T-cell (primary cell): Measurements from ENCODE around the gene CNTNAP2. TPM values are rescaled to one million over a fixed set of nuclear protein-coding genes. Genes with fewer than 3 reads are reported as not detected.

Source experiments
- ATAC-seq, 4 experiments: fragments of 200-7000 bp in 3 of 4; fragments of 150-1000 bp in 1 of 4; cut with Tn5 transposase; replicated peaks in 1 of 4; 1 replicate in 3 of 4; 2 replicates in 1 of 4; pipeline ENCODE4 v1.10.0; 2021; ENCODE audit warnings: moderate library complexity in 3 of 4, mild to moderate bottlenecking in 2 of 4, moderate number of reproducible peaks in 1 of 4
- CTCF ChIA-PET, 2 donors: fragments of 300-600 bp; sonication (Branson Sonifier 250); formaldehyde crosslinking; loops; one replicate each; lab custom pipeline; 2022; ENCODE audit warnings: antibody characterized with exemption in 2 of 2; lab: Charles Lee
- POLR2A ChIA-PET, 2 donors: fragments of 300-600 bp; sonication (Branson Sonifier 250); formaldehyde crosslinking; loops; one replicate each; lab custom pipeline; 2022; ENCODE audit warnings: antibody characterized with exemption in 2 of 2; lab: Charles Lee
- DNase-seq, 35 experiments: peaks; one replicate each; pipeline versions ENCODE4 v3.0.0 to v3.0.0-alpha.2; 2013 to 2023
- H3K27ac ChIP-seq: one replicate; pipeline ENCODE4 v1.5.1; 2013; ENCODE audit warnings: low read length
- H3K27me3 ChIP-seq, 2 experiments: replicated peaks in 1 of 2; 1 replicate in 1 of 2; 2 replicates in 1 of 2; pipeline versions ENCODE4 v1.6.1 to v1.7.0; 2013; ENCODE audit warnings: low read length in 1 of 2, mixed read lengths in 1 of 2; ENCODE audit not compliant: control insufficient read depth in 2 of 2, insufficient read depth in 2 of 2; ENCODE audit errors: extremely low read depth in 1 of 2
- H3K36me3 ChIP-seq, 2 donors: 1 replicate in 1 of 2; 2 replicates in 1 of 2; pipeline versions ENCODE4 v1.6.1 to v1.7.0; 2013; ENCODE audit warnings: low read length in 1 of 2; ENCODE audit not compliant: control insufficient read depth in 2 of 2, insufficient read depth in 1 of 2; ENCODE audit errors: extremely low read depth in 1 of 2
- H3K4me1 ChIP-seq, 2 experiments: 1 replicate in 1 of 2; 2 replicates in 1 of 2; pipeline versions ENCODE4 v1.6.1 to v1.7.0; 2013; ENCODE audit warnings: low read length in 2 of 2, mixed read lengths in 1 of 2; ENCODE audit not compliant: insufficient read depth in 2 of 2, control insufficient read depth in 1 of 2; ENCODE audit errors: extremely low read depth in 1 of 2
- H3K4me3 ChIP-seq, 2 donors: 1 replicate in 1 of 2; 2 replicates in 1 of 2; pipeline versions ENCODE4 v1.5.1 to v1.7.0; 2013; ENCODE audit warnings: mild to moderate bottlenecking in 2 of 2, low read length in 1 of 2, moderate library complexity in 1 of 2; ENCODE audit not compliant: control insufficient read depth in 1 of 2; ENCODE audit errors: extremely low read depth in 1 of 2
- H3K9me3 ChIP-seq: 2 replicates; pipeline ENCODE4 v1.7.0; 2013
- H3K27ac Mint-ChIP-seq, 2 donors: one replicate each; pipeline ENCODE4 v1.8.0; 2020 to 2021; ENCODE audit warnings: mild to moderate bottlenecking in 2 of 2, mixed read lengths in 2 of 2
- H3K27me3 Mint-ChIP-seq, 2 donors: one replicate each; pipeline ENCODE4 v1.8.0; 2021 to 2022; ENCODE audit warnings: mixed read lengths in 2 of 2
- H3K36me3 Mint-ChIP-seq: one replicate; pipeline ENCODE4 v1.8.0; 2021; ENCODE audit warnings: mixed read lengths
- H3K4me1 Mint-ChIP-seq, 3 donors: one replicate each; pipeline ENCODE4 v1.8.0; 2020 to 2022; ENCODE audit warnings: mixed read lengths in 3 of 3, mild to moderate bottlenecking in 1 of 3
- H3K4me3 Mint-ChIP-seq, 3 donors: one replicate each; pipeline ENCODE4 v1.8.0; 2020 to 2022; ENCODE audit warnings: mild to moderate bottlenecking in 3 of 3, mixed read lengths in 3 of 3, moderate library complexity in 3 of 3
- H3K9me3 Mint-ChIP-seq, 3 donors: one replicate each; pipeline ENCODE4 v1.8.0; 2020 to 2022; ENCODE audit warnings: mixed read lengths in 3 of 3
- WGBS: methylation state at CpG from one replicate; pipeline ENCODE4 v1.1.5; 2013; ENCODE audit warnings: missing lambda C conversion rate; ENCODE audit not compliant: insufficient coverage; 5-methylcytosine and 5-hydroxymethylcytosine counted together
- total RNA-seq, 35 experiments: library from RNA in 6 of 35; stranded (reverse) in 6 of 35; fragments of 120-200 nt in 1 of 35; gene quantifications; one replicate each; pipeline versions ENCODE4 v1.2.1 to v1.2.4 and lab custom pipeline; 2013 to 2026

Gene CNTNAP2
- total RNA-seq, 5 donors from 2014 or later (not counting 1 experiment from before 2014, with no cell fraction given): 0.15 to 0.72 (median 0.21) TPM

DNA sequence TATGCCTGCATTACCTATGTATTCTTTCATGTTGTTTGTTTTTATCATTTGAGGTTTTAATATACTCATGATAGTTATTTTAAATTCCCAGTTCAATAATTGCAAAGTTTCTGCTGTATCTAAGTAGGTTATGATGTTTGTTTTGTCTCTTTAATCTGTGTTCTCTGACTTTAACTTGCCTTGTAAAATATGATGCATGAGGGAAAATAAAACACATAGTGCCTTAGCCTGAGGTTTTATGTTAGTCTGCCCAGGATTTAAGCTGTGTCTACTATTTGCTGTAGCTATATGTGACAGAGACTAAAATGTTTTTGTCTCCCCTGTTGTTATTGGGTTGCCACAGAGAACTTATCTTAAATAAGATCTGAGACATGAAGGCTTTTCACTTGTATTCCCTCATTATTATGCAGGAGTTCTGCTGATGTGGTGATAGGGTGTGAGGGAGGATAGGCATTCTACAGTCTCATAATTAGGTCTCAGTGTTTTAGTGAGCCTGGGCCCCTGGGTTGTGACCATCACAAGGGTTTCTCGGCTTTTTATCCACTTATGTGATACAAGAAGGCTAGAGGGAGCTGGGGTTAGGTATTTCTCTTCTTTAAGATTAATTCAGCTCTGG is 582.5 kb downstream of the CNTNAP2 start:
- peaks cover 4 to 7% (median 6%) of the 10 kb centered on the region in 3 donors for H3K9me3 Mint-ChIP-seq
- 20% methylated on average over 1 of the region's 1 CpG for WGBS

DNA sequence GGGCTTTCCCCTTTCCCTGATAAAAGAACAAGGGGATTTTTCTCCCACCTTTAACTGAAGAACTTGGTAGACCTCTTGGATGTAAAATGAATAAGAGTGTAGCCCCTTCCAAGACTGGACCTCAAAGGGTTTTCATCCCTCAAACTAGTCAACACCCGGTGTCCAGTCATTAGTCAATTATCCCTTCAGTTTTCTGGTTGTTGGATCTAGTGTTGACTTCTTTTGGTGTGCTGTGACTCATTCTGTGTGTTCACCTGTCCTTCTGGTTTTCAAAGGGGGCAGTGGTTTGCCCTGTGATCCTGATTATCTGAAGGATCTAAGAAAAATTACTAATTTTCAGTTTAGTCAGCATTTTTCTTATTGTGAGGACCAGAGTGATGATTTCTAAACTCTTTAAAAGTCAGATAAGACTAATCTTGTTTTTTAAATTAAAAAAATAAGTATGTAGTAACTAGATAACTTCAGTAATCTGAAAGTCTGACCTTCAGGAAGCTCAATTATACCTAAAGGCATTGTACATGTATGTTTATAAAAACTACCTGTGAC is 583.5 kb downstream of the CNTNAP2 start:
- CTCF ChIA-PET: no interaction called here
- WGBS: no CpG with 5 or more reads among the region's 1 CpG
- Mint-ChIP-seq H3K27ac (no peak overlapping the region), H3K27me3 (no peaks in the 10 kb centered on the region), H3K9me3 (peaks cover 6 to 12% (median 6%) of the 10 kb centered on the region in 3 donors), H3K36me3 (no peaks in the 10 kb centered on the region), H3K4me3 (no peak overlapping the region), H3K4me1 (no peaks in the 10 kb centered on the region)
- no peaks in the 10 kb centered on the region for H3K27me3 ChIP-seq
- no peaks in the 10 kb centered on the region for H3K4me1 ChIP-seq
- no peaks in the 10 kb centered on the region for H3K9me3 ChIP-seq
- POLR2A ChIA-PET: no interaction called here
- no peaks in the 10 kb centered on the region for H3K36me3 ChIP-seq
- no peak overlapping the region for H3K27ac ChIP-seq
- no peak overlapping the region for H3K4me3 ChIP-seq
- DNase-seq (no peak), ATAC-seq (no peak)

More for the DNA sequence above, 582.5 kb downstream of the CNTNAP2 start:
- Histone ChIP-seq H3K9me3 (no peaks in the 10 kb centered on the region), H3K36me3 (no peaks in the 10 kb centered on the region), H3K27me3 (no peaks in the 10 kb centered on the region), H3K4me1 (no peaks in the 10 kb centered on the region), H3K4me3 (no peak overlapping the region), H3K27ac (no peak overlapping the region)
- POLR2A ChIA-PET: no interaction called here
- H3K27me3 Mint-ChIP-seq: no peaks in the 10 kb centered on the region
- ATAC-seq (no peak), DNase-seq (no peak)
- H3K36me3 Mint-ChIP-seq: no peaks in the 10 kb centered on the region
- no peaks in the 10 kb centered on the region for H3K4me1 Mint-ChIP-seq
- H3K27ac Mint-ChIP-seq: no peak overlapping the region
- CTCF ChIA-PET: no interaction called here
- no peak overlapping the region for H3K4me3 Mint-ChIP-seq

DNA sequence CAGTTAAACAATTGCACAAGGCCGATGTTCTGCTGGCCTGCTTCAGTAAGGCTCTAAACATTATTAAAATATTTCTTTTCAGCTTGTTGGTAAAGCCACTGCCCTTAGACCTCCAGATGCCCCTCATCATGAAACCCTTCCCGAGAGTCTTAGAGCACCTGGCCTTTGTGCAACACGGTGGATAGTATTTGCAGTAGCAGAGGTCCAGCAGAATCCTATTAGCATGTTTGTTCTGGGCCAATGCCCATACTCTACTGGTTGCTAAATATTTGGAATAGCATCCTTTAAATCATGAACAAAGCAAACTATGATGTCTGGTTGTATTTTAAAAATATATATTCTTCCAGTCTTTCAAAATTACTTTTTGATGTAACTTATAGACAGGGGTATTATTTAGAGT is 584.6 kb downstream of the CNTNAP2 start:
- DNase-seq: no peak
- H3K9me3 Mint-ChIP-seq: peaks cover 11 to 15% (median 13%) of the 10 kb centered on the region in 3 donors
- POLR2A ChIA-PET: no interaction called here
- H3K36me3 Mint-ChIP-seq: no peaks in the 10 kb centered on the region
- Histone ChIP-seq H3K4me3 (no peak overlapping the region), H3K4me1 (no peaks in the 10 kb centered on the region), H3K27ac (no peak overlapping the region), H3K27me3 (no peaks in the 10 kb centered on the region), H3K9me3 (no peaks in the 10 kb centered on the region), H3K36me3 (no peaks in the 10 kb centered on the region)
- H3K27me3 Mint-ChIP-seq: no peaks in the 10 kb centered on the region
- no peak overlapping the region for H3K4me3 Mint-ChIP-seq
- no peak overlapping the region for H3K27ac Mint-ChIP-seq
- CTCF ChIA-PET: no interaction called here
- WGBS: 88% methylated on average over 1 of the region's 3 CpGs
- H3K4me1 Mint-ChIP-seq: no peaks in the 10 kb centered on the region
- ATAC-seq: no peak

DNA sequence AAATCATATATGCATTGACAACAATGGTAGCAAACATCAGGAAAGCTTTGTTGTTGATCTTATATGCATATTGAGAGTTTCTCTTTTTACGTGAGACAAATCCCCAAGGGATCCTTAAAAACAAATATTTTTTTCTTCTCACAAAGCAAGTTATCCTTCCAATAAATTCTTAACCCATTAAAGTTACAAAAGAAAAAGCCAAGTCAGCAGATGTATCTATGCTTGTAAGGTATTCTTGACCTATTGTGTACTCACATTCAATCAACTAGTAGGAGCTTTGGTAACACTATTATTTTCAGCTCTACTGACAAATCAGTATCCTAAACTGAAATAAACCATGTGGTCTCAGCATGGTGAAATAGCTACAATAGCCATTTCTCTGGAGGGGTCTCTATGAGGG is 586.3 kb downstream of the CNTNAP2 start:
- no peaks in the 10 kb centered on the region for H3K4me1 ChIP-seq
- H3K9me3 ChIP-seq: no peaks in the 10 kb centered on the region
- Mint-ChIP-seq H3K27ac (no peak overlapping the region), H3K27me3 (no peaks in the 10 kb centered on the region), H3K4me3 (no peak overlapping the region), H3K9me3 (peaks cover 6 to 19% (median 15%) of the 10 kb centered on the region in 3 donors), H3K36me3 (no peaks in the 10 kb centered on the region), H3K4me1 (no peaks in the 10 kb centered on the region)
- H3K36me3 ChIP-seq: no peaks in the 10 kb centered on the region
- WGBS: no CpG with 5 or more reads among the region's 1 CpG
- DNase-seq (no peak), ATAC-seq (no peak)
- H3K27ac ChIP-seq: no peak overlapping the region
- no peak overlapping the region for H3K4me3 ChIP-seq
- POLR2A ChIA-PET: interaction anchor here in 1 of 2 donors (0.6 kb wide), 1 partner anchor 13 kb away, joined by 3 read pairs; no protein-coding TSS in a partner anchor
- no peaks in the 10 kb centered on the region for H3K27me3 ChIP-seq
- CTCF ChIA-PET: no interaction called here

DNA sequence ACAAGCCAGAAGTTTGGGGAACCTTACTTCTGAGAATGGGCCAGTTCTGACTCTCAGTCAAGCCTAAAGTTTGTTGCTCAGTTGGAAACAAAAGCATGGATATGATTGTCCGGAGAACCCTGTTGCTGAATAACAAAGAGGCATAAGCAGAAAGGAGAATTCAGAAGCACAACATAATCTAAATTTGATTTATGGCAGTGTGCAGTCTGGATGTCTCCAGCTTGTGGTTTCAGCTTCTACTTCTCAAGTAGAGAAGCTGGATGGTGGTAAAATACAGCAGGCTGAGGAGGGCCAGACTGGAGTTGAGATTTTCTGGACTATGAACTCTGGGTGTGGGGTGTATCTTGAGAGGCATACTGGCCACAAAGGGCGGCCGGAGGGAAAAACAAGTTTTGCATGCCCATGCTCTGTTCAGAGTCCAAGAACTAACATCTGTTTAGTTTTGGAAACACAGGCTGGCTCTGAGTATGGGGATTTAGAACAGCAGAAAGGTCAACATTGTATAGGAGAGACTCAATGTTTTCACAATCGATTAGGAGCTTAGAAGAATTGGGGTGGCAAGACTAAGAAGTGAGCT is 592.9 kb downstream of the CNTNAP2 start:
- Histone ChIP-seq H3K27ac (no peak overlapping the region), H3K4me1 (no peaks in the 10 kb centered on the region), H3K27me3 (no peaks in the 10 kb centered on the region), H3K9me3 (no peaks in the 10 kb centered on the region), H3K36me3 (no peaks in the 10 kb centered on the region), H3K4me3 (no peak overlapping the region)
- ATAC-seq (no peak), DNase-seq (no peak)
- no peaks in the 10 kb centered on the region for H3K36me3 Mint-ChIP-seq
- no peaks in the 10 kb centered on the region for H3K27me3 Mint-ChIP-seq
- H3K9me3 Mint-ChIP-seq: peaks cover 9 to 18% (median 16%) of the 10 kb centered on the region in 3 donors
- WGBS: 72% methylated on average over 3 of the region's 4 CpGs
- H3K27ac Mint-ChIP-seq: no peak overlapping the region
- ChIA-PET CTCF (no interaction called here), POLR2A (no interaction called here)
- no peak overlapping the region for H3K4me3 Mint-ChIP-seq
- no peaks in the 10 kb centered on the region for H3K4me1 Mint-ChIP-seq

DNA sequence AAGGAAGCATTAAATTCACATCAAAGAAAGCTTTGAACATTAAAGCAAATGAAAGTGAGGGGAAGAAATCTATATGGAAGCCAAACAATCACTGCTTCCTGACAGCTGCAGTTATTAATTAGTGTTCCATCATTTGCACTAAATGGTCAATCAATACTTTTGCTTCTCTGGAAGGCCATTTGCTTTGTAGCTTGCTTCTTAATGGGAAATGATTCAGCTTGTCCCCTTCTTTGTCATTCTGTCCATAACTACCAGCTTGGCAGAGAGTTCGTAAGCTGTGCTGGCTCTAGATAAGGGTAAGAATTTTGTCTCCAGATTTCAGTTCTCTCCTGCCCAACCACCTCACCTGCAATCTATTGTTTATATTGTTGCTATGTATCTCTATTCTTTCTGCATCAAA is 596.6 kb downstream of the CNTNAP2 start:
- ChIA-PET CTCF (no interaction called here), POLR2A (no interaction called here)
- H3K36me3 ChIP-seq: no peaks in the 10 kb centered on the region
- DNase-seq (no peak), ATAC-seq (no peak)
- WGBS: no CpG with 5 or more reads among the region's 1 CpG
- no peaks in the 10 kb centered on the region for H3K9me3 ChIP-seq
- no peaks in the 10 kb centered on the region for H3K4me1 Mint-ChIP-seq
- H3K27ac ChIP-seq: no peak overlapping the region
- H3K4me1 ChIP-seq: no peaks in the 10 kb centered on the region
- H3K27me3 Mint-ChIP-seq: no peaks in the 10 kb centered on the region
- no peak overlapping the region for H3K4me3 ChIP-seq
- H3K36me3 Mint-ChIP-seq: no peaks in the 10 kb centered on the region
- no peaks in the 10 kb centered on the region for H3K27me3 ChIP-seq
- H3K4me3 Mint-ChIP-seq: no peak overlapping the region
- H3K27ac Mint-ChIP-seq: no peak overlapping the region
- H3K9me3 Mint-ChIP-seq: peaks cover 3 to 7% (median 5%) of the 10 kb centered on the region in 3 donors
